NB4 (cell line): Measurements from ENCODE around the gene RIMKLB.
"Not testable (repeated sequence)": the region's sequence is repeated elsewhere in the genome, so short reads cannot be mapped to it uniquely, and the experiment has no call there.

Experiments used
- POLR2A ChIP-seq: IDR thresholded peaks from 2 replicates; pipeline ENCODE4 v1.6.1; 2011; ENCODE audit warnings: mild to moderate bottlenecking; ENCODE audit not compliant: insufficient read length; ENCODE audit errors: extremely low read depth
- TF ChIP-seq, protein P1 (sequence below): IDR thresholded peaks from one replicate; pipeline ENCODE4 v1.5.1; 2012; ENCODE audit warnings: low read depth, low read length
- TF ChIP-seq, protein P2 (sequence below): IDR thresholded peaks from 2 replicates; pipeline ENCODE4 v1.6.1; 2011; ENCODE audit warnings: low read depth, low read length

DNA sequence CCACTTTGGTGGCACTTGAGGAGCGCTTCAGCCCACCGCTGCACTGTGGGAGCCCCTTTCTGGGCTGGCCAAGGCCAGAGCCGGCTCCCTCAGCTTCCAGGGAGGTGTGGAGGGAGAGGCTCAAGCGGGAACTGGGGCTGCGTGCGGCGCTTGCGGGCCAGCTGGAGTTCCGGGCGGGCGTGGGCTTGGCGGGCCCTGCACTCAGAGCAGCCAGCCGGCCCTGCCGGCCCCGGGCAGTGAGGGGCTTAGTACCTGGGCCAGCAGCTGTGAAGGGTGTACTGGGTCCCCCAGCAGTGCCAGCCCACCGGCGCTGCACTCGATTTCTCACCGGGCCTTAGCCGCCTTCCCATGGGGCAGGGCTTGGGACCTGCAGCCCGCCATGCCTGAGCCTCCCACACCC is 96.8 kb downstream of the RIMKLB start:
- TF ChIP-seq POLR2A = not testable (repeated sequence)
- TF ChIP-seq, protein P1, sequence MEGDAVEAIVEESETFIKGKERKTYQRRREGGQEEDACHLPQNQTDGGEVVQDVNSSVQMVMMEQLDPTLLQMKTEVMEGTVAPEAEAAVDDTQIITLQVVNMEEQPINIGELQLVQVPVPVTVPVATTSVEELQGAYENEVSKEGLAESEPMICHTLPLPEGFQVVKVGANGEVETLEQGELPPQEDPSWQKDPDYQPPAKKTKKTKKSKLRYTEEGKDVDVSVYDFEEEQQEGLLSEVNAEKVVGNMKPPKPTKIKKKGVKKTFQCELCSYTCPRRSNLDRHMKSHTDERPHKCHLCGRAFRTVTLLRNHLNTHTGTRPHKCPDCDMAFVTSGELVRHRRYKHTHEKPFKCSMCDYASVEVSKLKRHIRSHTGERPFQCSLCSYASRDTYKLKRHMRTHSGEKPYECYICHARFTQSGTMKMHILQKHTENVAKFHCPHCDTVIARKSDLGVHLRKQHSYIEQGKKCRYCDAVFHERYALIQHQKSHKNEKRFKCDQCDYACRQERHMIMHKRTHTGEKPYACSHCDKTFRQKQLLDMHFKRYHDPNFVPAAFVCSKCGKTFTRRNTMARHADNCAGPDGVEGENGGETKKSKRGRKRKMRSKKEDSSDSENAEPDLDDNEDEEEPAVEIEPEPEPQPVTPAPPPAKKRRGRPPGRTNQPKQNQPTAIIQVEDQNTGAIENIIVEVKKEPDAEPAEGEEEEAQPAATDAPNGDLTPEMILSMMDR = not testable (repeated sequence)
- TF ChIP-seq, protein P2, sequence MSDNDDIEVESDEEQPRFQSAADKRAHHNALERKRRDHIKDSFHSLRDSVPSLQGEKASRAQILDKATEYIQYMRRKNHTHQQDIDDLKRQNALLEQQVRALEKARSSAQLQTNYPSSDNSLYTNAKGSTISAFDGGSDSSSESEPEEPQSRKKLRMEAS = not testable (repeated sequence)
